ENCODE data around the gene MYL2.
A peak's percentile ranks its signal among the peaks of the same experiment; 100 is the strongest.

MYL2 gene

DNA sequence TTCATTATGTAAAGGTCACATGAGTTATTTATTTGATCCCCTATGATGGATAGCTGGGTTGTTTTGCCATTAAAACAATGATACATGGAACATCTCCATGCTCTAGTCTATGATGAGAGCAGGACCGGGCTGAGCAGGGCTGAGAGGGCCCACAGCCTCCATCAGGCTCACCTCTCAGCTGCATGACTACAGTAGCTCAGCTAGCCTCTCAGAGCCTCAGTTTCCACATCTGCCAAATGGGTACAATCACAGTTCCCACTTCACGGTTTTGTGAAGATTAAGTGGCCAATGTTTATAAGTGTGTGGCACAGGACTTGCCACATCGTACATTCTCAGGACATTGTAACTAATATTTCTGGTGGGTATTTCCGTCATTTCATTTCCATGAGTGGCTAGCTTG, 19.9 kb upstream of the MYL2 start:
- no peak overlapping the region for H3K4me3 ChIP-seq (ENCODE audit: low read length)
- H3K4me1 ChIP-seq (ENCODE audit: control insufficient read depth, insufficient read depth, low read length) = no peaks in the 10 kb centered on the region
- no peak for DNase-seq (ENCODE audit: low read depth)
- H3K36me3 ChIP-seq (ENCODE audit: control insufficient read depth, insufficient read depth, low read length, severe bottlenecking) = no peaks in the 10 kb centered on the region
- no peak overlapping the region for H3K9ac ChIP-seq (ENCODE audit: low read length)
- H3K9me3 ChIP-seq (ENCODE audit: control insufficient read depth, low read length) = no peaks in the 10 kb centered on the region
- peaks cover 29% of the 10 kb centered on the region for H3K27me3 ChIP-seq (replicated peaks; ENCODE audit: control insufficient read depth, insufficient read depth, low read length)

DNA sequence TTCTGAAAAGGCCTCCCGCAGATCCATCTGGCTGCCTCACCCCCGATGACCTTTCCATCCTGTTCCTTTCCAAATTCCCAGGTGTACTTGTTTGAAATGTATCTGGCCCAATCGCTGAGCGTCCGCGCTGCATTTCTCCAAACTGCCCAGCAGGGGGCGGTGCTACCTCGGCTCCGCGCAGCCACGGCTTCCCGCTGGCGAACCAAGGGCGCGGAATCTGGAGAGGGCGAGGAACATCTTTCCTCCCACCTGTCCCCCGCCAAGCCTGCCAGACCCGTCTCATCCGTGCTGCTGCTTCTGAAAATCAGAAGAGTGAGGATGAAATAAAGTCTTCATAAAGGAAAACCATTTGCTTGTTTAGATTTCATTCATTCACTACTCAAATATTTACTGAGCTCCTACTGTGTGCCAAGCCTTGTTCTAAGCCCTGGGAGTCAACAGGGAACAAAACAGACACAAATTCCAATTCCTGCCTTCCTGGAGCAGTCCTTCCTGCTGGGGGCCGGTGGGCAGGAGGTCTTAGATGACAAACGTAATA, 16.8 kb upstream of the MYL2 start:
- Histone ChIP-seq H3K9ac (ENCODE audit: low read length) (no peak overlapping the region), H3K4me1 (ENCODE audit: control insufficient read depth, insufficient read depth, low read length) (no peaks in the 10 kb centered on the region), H3K27me3 (replicated peaks; ENCODE audit: control insufficient read depth, insufficient read depth, low read length) (peaks cover 44% of the 10 kb centered on the region), H3K36me3 (ENCODE audit: control insufficient read depth, insufficient read depth, low read length, severe bottlenecking) (no peaks in the 10 kb centered on the region), H3K4me3 (ENCODE audit: low read length) (no peak overlapping the region), H3K9me3 (ENCODE audit: control insufficient read depth, low read length) (no peaks in the 10 kb centered on the region)
- peak; percentile 74 for DNase-seq (ENCODE audit: low read depth)

DNA sequence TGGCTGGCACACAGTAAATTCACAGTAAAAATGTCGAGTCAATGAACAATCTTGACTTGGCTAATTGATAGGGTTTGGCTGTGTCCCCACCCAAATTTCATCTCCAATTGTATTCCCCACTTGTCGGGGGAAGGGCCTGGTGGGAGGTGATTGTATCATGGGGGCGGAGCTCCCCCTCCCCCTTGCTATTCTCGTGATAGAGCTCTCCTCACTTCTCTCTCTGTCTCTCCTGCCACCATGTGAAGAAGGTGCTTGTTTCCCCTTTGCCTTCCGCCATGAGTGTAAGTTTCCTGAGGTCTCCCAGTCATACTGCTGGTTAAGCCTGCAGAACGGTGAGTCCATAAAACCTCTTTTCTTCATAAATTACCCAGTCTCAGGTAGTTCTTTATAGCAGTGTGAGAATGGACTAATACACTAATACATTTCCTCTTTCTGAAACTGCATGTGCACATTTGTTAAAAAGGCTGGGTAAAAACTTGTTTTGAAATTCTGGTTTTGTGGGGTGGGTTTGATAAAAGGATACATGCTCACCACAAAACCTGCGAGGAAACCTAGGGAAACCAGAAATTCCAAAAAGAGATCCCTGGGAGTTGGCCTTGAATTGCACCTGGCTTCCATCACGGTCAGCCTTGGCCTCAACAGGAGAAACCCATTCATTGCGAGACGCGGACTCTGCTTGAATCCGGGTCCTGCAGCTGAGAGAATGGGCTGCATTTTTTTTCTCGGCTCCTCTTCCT, 16.2 kb upstream of the MYL2 start:
- no peak overlapping the region for H3K9ac ChIP-seq (ENCODE audit: low read length)
- no peaks in the 10 kb centered on the region for H3K9me3 ChIP-seq (ENCODE audit: control insufficient read depth, low read length)
- no peaks in the 10 kb centered on the region for H3K4me1 ChIP-seq (ENCODE audit: control insufficient read depth, insufficient read depth, low read length)
- H3K27me3 ChIP-seq (replicated peaks; ENCODE audit: control insufficient read depth, insufficient read depth, low read length) = peaks cover 50% of the 10 kb centered on the region
- no peaks in the 10 kb centered on the region for H3K36me3 ChIP-seq (ENCODE audit: control insufficient read depth, insufficient read depth, low read length, severe bottlenecking)
- no peak overlapping the region for H3K4me3 ChIP-seq (ENCODE audit: low read length)
- no peak for DNase-seq (ENCODE audit: low read depth)

DNA sequence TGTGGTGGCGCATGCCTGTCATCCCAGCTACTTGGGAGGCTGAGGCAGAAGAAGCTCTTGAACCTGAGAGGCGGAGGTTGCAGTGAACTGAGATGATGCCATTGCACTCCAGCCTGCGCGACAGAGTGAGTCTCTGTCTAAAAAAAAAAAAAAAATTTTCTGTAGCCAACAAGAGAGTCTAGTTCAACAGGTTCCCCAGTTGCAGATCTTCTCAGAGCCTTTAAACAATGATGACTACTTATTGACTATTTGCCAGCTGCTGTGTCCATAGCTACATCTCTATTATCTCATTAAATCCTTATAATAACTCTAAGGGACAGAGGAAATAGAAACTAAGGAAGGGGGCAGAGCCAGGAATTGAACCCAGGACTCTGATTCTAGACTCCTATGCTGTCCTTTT, 15.2 kb upstream of the MYL2 start:
- Histone ChIP-seq H3K4me1 (ENCODE audit: control insufficient read depth, insufficient read depth, low read length) (no peaks in the 10 kb centered on the region), H3K9ac (ENCODE audit: low read length) (no peak overlapping the region), H3K27me3 (replicated peaks; ENCODE audit: control insufficient read depth, insufficient read depth, low read length) (peaks cover 53% of the 10 kb centered on the region), H3K9me3 (ENCODE audit: control insufficient read depth, low read length) (no peaks in the 10 kb centered on the region), H3K36me3 (ENCODE audit: control insufficient read depth, insufficient read depth, low read length, severe bottlenecking) (no peaks in the 10 kb centered on the region), H3K4me3 (ENCODE audit: low read length) (no peak overlapping the region)
- DNase-seq (ENCODE audit: low read depth) = no peak

DNA sequence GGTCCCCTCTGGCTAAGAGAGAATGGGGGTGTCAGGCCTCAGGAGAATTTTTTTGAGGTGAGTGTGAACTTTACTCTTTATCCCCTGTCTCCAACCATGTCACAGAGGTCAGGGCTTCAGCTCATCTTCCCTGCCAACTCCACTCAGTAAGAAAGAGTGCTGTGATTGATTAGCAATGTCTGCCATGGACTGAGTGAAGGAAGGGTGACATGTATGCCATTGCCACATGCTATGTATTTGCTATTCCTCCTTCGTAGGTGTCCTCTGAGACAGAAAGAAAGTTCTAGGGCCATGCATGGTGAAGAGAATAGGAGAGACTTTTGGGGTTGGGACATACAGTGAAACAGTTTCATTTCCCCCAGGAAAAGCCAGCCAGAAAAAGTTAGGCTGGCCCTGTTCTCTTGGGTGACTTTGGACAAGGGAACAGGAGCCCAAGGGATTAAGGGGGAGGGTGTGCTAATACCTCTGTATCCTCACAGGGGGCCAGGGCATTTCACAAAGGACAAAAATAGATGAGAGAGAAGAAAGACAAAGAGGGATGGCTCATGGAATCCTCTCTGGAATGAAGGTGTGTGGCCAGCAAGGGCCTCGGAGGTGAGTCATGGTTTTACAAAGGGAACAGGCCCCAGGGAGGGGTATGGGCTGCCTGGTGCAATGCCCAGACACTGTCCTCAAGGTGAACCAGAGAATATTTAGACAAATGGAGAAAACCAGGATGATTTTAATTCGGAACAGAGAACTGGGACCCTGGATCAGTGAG, 13.9 kb upstream of the MYL2 start:
- Histone ChIP-seq H3K9me3 (ENCODE audit: control insufficient read depth, low read length) (no peaks in the 10 kb centered on the region), H3K27me3 (replicated peaks; ENCODE audit: control insufficient read depth, insufficient read depth, low read length) (peaks cover 52% of the 10 kb centered on the region), H3K9ac (ENCODE audit: low read length) (no peak overlapping the region), H3K4me3 (ENCODE audit: low read length) (no peak overlapping the region), H3K36me3 (ENCODE audit: control insufficient read depth, insufficient read depth, low read length, severe bottlenecking) (no peaks in the 10 kb centered on the region), H3K4me1 (ENCODE audit: control insufficient read depth, insufficient read depth, low read length) (no peaks in the 10 kb centered on the region)
- DNase-seq (ENCODE audit: low read depth) = no peak

DNA sequence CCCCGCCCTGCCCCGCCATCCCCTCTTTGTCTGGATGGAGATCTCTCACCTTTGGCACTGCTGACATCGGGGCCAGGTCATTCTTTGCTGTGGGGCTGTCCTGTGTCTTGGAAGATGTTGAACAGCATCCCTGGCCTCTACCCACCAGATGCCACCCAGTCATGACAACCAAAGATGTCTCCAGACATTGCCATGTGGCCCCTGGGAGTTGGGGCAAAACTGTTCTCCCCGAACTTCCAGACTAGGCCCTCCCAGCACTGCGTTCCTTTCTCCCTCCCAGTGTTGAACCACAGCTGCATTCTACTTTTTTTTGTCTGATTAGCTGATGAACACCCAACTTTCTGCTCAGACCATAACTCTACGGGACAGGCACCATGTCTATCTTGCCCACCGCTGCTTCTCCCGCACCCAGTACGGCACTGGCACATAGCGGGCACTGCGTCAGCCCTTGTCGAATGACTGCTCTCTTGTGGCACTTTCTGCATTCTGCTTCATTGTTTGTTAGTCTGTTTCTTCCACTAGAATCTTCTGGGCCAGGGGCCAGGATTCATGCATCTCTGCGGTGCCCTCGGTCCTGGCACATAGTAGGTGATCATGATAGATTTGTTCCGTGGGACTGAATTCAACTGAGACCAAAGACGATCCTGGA, 13.1 kb upstream of the MYL2 start:
- H3K36me3 ChIP-seq (ENCODE audit: control insufficient read depth, insufficient read depth, low read length, severe bottlenecking) = no peaks in the 10 kb centered on the region
- no peak overlapping the region for H3K4me3 ChIP-seq (ENCODE audit: low read length)
- H3K9me3 ChIP-seq (ENCODE audit: control insufficient read depth, low read length) = no peaks in the 10 kb centered on the region
- peaks cover 57% of the 10 kb centered on the region for H3K27me3 ChIP-seq (replicated peaks; ENCODE audit: control insufficient read depth, insufficient read depth, low read length)
- H3K4me1 ChIP-seq (ENCODE audit: control insufficient read depth, insufficient read depth, low read length) = no peaks in the 10 kb centered on the region
- no peak for DNase-seq (ENCODE audit: low read depth)
- H3K9ac ChIP-seq (ENCODE audit: low read length) = no peak overlapping the region

DNA sequence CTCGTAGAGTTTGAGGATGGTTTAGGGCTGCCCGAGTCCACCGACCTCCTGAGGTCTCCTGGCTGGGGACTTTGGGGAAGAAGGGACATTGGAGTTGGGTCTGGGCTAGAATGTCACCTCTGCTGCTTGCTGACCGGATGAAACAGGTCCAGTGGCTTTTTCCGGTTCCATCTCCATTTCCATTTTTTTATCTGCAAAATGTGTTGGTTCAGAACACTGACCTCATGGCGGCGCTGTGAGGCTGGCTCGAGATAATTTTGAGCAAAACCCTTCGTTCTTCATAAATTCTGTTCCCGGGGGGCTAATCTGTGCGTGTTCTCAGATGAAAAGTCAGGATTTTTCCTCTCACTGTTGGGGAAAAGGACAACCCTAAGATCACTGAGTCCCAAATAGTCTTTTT, 11.7 kb upstream of the MYL2 start:
- H3K4me1 ChIP-seq (ENCODE audit: control insufficient read depth, insufficient read depth, low read length) = no peaks in the 10 kb centered on the region
- H3K27me3 ChIP-seq (replicated peaks; ENCODE audit: control insufficient read depth, insufficient read depth, low read length) = peaks cover 60% of the 10 kb centered on the region
- DNase-seq (ENCODE audit: low read depth) = no peak
- H3K9me3 ChIP-seq (ENCODE audit: control insufficient read depth, low read length) = no peaks in the 10 kb centered on the region
- no peak overlapping the region for H3K4me3 ChIP-seq (ENCODE audit: low read length)
- no peak overlapping the region for H3K9ac ChIP-seq (ENCODE audit: low read length)
- no peaks in the 10 kb centered on the region for H3K36me3 ChIP-seq (ENCODE audit: control insufficient read depth, insufficient read depth, low read length, severe bottlenecking)

DNA sequence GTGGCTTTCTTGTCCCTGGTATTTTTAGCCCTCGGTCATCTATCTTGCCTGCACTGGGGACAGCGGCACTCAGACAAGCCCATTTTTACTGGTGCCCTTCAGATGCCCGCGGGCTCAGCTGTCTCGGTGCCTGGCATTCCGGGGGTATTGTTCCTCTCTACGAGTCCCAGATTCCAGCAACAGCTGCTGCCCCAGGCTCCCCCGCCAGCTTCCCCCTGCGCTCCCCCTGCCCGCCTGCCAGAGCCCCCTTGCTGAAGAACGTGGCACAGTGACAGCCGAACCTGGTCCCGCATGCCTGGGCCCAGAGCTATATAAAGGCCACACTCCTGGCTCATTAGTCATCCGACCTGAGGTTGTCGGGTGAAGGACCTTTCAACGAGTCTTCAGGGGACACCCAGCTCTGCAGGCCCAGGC, 10.9 kb upstream of the MYL2 start:
- Histone ChIP-seq H3K9me3 (ENCODE audit: control insufficient read depth, low read length) (no peaks in the 10 kb centered on the region), H3K27me3 (replicated peaks; ENCODE audit: control insufficient read depth, insufficient read depth, low read length) (peaks cover 54% of the 10 kb centered on the region), H3K4me3 (ENCODE audit: low read length) (no peak overlapping the region), H3K9ac (ENCODE audit: low read length) (no peak overlapping the region), H3K4me1 (ENCODE audit: control insufficient read depth, insufficient read depth, low read length) (no peaks in the 10 kb centered on the region), H3K36me3 (ENCODE audit: control insufficient read depth, insufficient read depth, low read length, severe bottlenecking) (no peaks in the 10 kb centered on the region)
- DNase-seq (ENCODE audit: low read depth) = no peak

DNA sequence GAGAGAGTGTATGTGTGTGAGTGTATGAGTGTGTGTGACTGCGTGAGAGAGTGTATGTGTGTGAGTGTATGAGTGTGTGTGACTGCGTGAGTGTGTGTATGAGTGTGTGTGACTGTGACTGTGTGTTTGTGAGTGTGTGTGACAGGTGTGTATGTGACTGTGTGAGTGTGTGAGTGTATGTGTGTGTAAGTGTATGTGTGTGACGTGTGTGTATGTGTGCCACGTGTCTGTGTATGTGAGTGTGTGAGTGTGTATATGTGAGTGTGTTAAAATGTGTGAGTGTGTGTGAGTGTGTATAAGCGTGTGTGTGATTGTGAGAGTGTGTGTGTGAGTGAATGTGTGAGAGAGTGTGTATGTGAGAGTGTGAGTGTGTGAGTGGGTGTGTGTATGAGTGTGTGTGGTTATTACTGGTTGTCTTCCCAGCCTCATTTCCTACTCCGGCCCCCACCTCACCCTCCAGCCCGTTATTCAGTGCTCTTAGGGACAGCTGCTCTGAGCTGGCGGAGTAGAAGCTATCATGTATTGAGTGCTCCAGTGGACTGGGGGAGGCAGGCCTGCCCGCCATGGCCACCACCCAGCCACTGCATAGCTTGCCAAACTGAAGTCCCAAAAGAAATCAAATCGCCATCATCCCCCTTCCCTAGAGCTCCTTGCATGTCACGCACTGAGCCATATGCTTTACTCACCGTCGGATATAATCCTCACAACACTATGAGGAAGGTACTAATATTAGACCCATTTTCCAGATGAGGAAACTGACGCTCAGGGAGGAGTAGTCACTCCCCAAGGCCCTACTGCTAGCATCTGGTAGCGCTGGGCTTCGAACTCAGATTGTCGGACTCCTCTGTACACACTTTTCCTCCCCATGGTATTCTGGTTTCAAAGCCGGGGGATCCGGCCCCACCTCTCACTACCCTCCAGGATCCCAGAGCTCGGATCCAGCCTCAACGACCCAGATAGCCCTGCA, 10.3 kb upstream of the MYL2 start:
- no peaks in the 10 kb centered on the region for H3K9me3 ChIP-seq (ENCODE audit: control insufficient read depth, low read length)
- H3K27me3 ChIP-seq (replicated peaks; ENCODE audit: control insufficient read depth, insufficient read depth, low read length) = peaks cover 54% of the 10 kb centered on the region
- H3K4me3 ChIP-seq (ENCODE audit: low read length) = no peak overlapping the region
- H3K9ac ChIP-seq (ENCODE audit: low read length) = no peak overlapping the region
- no peaks in the 10 kb centered on the region for H3K36me3 ChIP-seq (ENCODE audit: control insufficient read depth, insufficient read depth, low read length, severe bottlenecking)
- no peaks in the 10 kb centered on the region for H3K4me1 ChIP-seq (ENCODE audit: control insufficient read depth, insufficient read depth, low read length)
- DNase-seq (ENCODE audit: low read depth) = no peak

DNA sequence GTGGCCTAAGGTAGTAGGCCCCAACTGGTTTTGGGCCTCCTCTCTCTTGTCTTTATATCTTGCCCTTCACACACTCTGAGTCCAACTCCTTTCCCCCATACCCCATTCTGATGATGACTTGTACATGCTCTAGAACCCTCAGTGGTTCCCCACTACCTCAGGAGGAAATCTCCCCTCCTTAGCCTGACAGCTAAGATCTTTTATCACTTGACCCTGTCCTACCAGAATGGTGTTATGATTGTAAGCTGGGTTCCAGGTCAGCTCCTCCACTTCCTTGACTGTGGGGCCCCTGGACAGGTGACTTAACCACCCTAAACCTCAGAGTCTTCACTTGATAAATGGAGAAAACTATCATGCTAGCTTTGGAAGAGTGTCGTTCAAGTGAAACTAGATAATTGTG, 9.4 kb upstream of the MYL2 start:
- Histone ChIP-seq H3K4me1 (ENCODE audit: control insufficient read depth, insufficient read depth, low read length) (no peaks in the 10 kb centered on the region), H3K36me3 (ENCODE audit: control insufficient read depth, insufficient read depth, low read length, severe bottlenecking) (no peaks in the 10 kb centered on the region), H3K9me3 (ENCODE audit: control insufficient read depth, low read length) (no peaks in the 10 kb centered on the region), H3K4me3 (ENCODE audit: low read length) (no peak overlapping the region), H3K9ac (ENCODE audit: low read length) (no peak overlapping the region), H3K27me3 (replicated peaks; ENCODE audit: control insufficient read depth, insufficient read depth, low read length) (peaks cover 53% of the 10 kb centered on the region)
- DNase-seq (ENCODE audit: low read depth) = no peak

All from adipocyte (in vitro differentiated cells).